Effector memory CD4-positive, alpha-beta T cell (primary cell): Measurements from ENCODE around the gene APLNR.

Experiments
- DNase-seq, 3 donors: peaks; one replicate each; pipeline ENCODE4 v3.0.0-alpha.2; 2020
- H3K27ac ChIP-seq: 2 replicates; pipeline ENCODE4 v1.7.0; 2013; ENCODE audit warnings: mild to moderate bottlenecking, low read length, moderate library complexity; ENCODE audit not compliant: insufficient read depth, poor library complexity, severe bottlenecking
- H3K27me3 ChIP-seq: replicated peaks from 2 replicates; pipeline ENCODE4 v1.7.0; 2013; ENCODE audit warnings: mild to moderate bottlenecking, low read length; ENCODE audit not compliant: insufficient read depth, control insufficient read depth, poor library complexity, severe bottlenecking
- H3K36me3 ChIP-seq: 2 replicates; pipeline ENCODE4 v1.7.0; 2013; ENCODE audit warnings: mild to moderate bottlenecking, low read length, moderate library complexity; ENCODE audit not compliant: control insufficient read depth, insufficient read depth
- H3K4me1 ChIP-seq: 2 replicates; pipeline ENCODE4 v1.7.0; 2013; ENCODE audit warnings: low read length, mild to moderate bottlenecking; ENCODE audit not compliant: control insufficient read depth, insufficient read depth, poor library complexity, severe bottlenecking
- H3K4me3 ChIP-seq: 2 replicates; pipeline ENCODE4 v1.7.0; 2013; ENCODE audit warnings: low read length, low read depth, mild to moderate bottlenecking; ENCODE audit not compliant: insufficient read depth, poor library complexity, severe bottlenecking
- H3K9me3 ChIP-seq: 2 replicates; pipeline ENCODE4 v1.7.0; 2013; ENCODE audit warnings: mild to moderate bottlenecking, low read length, moderate library complexity; ENCODE audit not compliant: control insufficient read depth

APLNR gene

GRCh38 chr11:57235761-57236703 is 1.0 kb downstream of the APLNR start:
- Histone ChIP-seq H3K4me1 (no peaks in the 10 kb centered on the region), H3K4me3 (no peak overlapping the region), H3K27ac (no peak overlapping the region), H3K36me3 (no peaks in the 10 kb centered on the region), H3K27me3 (no peaks in the 10 kb centered on the region), H3K9me3 (no peaks in the 10 kb centered on the region)
- DNase-seq, result no peak

- Histone ChIP-seq H3K27me3 (no peaks in the 10 kb centered on the region), H3K4me3 (no peak overlapping the region), H3K36me3 (no peaks in the 10 kb centered on the region), H3K27ac (no peak overlapping the region), H3K4me1 (no peaks in the 10 kb centered on the region), H3K9me3 (no peaks in the 10 kb centered on the region)
- DNase-seq, result no peak
Observed at GRCh38 chr11:57233702-57234101, 3.3 kb downstream of the APLNR start.

GRCh38 chr11:57231539-57232253 is 5.4 kb downstream of the APLNR start:
- Histone ChIP-seq H3K4me1 (no peaks in the 10 kb centered on the region), H3K9me3 (no peaks in the 10 kb centered on the region), H3K27me3 (no peaks in the 10 kb centered on the region), H3K27ac (no peak overlapping the region), H3K4me3 (no peak overlapping the region), H3K36me3 (no peaks in the 10 kb centered on the region)
- no peak for DNase-seq

- H3K4me3 ChIP-seq, result no peak overlapping the region
- H3K27me3 ChIP-seq, result no peaks in the 10 kb centered on the region
- DNase-seq, result no peak
- no peaks in the 10 kb centered on the region for H3K9me3 ChIP-seq
- H3K27ac ChIP-seq, result no peak overlapping the region
- no peaks in the 10 kb centered on the region for H3K4me1 ChIP-seq
- no peaks in the 10 kb centered on the region for H3K36me3 ChIP-seq
Observed at GRCh38 chr11:57230791-57231538, 6.1 kb downstream of the APLNR start.

GRCh38 chr11:57230316-57230715 is 6.7 kb downstream of the APLNR start:
- H3K4me3 ChIP-seq, result no peak overlapping the region
- no peak overlapping the region for H3K27ac ChIP-seq
- H3K4me1 ChIP-seq, result no peaks in the 10 kb centered on the region
- no peaks in the 10 kb centered on the region for H3K9me3 ChIP-seq
- no peak for DNase-seq
- H3K27me3 ChIP-seq, result no peaks in the 10 kb centered on the region
- H3K36me3 ChIP-seq, result no peaks in the 10 kb centered on the region

GRCh38 chr11:57228600-57228999 is 8.4 kb downstream of the APLNR start:
- Histone ChIP-seq H3K36me3 (no peaks in the 10 kb centered on the region), H3K9me3 (no peaks in the 10 kb centered on the region), H3K4me1 (no peaks in the 10 kb centered on the region), H3K27me3 (no peaks in the 10 kb centered on the region), H3K27ac (no peak overlapping the region), H3K4me3 (no peak overlapping the region)
- no peak for DNase-seq

GRCh38 chr11:57224537-57224936 is 12.5 kb downstream of the APLNR start:
- no peaks in the 10 kb centered on the region for H3K27me3 ChIP-seq
- no peak overlapping the region for H3K27ac ChIP-seq
- H3K4me1 ChIP-seq, result no peaks in the 10 kb centered on the region
- DNase-seq, result no peak
- H3K4me3 ChIP-seq, result no peak overlapping the region
- H3K36me3 ChIP-seq, result no peaks in the 10 kb centered on the region
- H3K9me3 ChIP-seq, result no peaks in the 10 kb centered on the region

- Histone ChIP-seq H3K27ac (no peak overlapping the region), H3K27me3 (no peaks in the 10 kb centered on the region), H3K4me3 (no peak overlapping the region), H3K4me1 (no peaks in the 10 kb centered on the region), H3K36me3 (no peaks in the 10 kb centered on the region), H3K9me3 (no peaks in the 10 kb centered on the region)
- no peak for DNase-seq
Observed at GRCh38 chr11:57224128-57224527, 12.9 kb downstream of the APLNR start.

GRCh38 chr11:57223601-57224000 is 13.4 kb downstream of the APLNR start:
- Histone ChIP-seq H3K36me3 (no peaks in the 10 kb centered on the region), H3K27ac (no peak overlapping the region), H3K4me3 (no peak overlapping the region), H3K27me3 (no peaks in the 10 kb centered on the region), H3K9me3 (no peaks in the 10 kb centered on the region), H3K4me1 (no peaks in the 10 kb centered on the region)
- no peak for DNase-seq
